ENCODE data around the gene MACF1.

Gene MACF1

DNA sequence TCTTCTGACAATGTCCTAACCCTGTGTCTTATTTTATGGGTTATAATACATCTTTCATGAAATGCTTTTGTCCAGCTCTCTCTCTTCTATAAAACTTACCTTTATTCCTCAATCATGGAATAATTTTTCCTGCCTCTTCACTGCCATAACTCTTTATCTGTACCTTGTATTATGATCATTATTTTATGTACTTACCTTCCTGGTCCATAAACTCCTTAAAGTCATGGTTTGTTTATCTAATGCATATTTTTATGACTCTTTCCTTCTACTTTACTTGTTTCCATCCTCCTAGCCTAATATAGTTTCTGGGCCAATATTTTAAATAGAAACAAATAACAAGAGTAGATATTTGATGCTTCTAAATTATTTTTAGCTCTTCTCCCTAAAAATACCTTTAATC, 221.1 kb downstream of the MACF1 start:
- Histone ChIP-seq H3K4me3 (ENCODE audit: insufficient read depth, low read depth, low read length, poor library complexity, severe bottlenecking) (no peak overlapping the region), H3K4me1 (ENCODE audit: control insufficient read depth, insufficient read depth, low read length, poor library complexity, severe bottlenecking) (no peaks in the 10 kb centered on the region), H3K27ac (ENCODE audit: insufficient read depth, low read length, poor library complexity, severe bottlenecking) (no peak overlapping the region), H3K27me3 (replicated peaks; ENCODE audit: control insufficient read depth, insufficient read depth, low read length, poor library complexity, severe bottlenecking) (no peaks in the 10 kb centered on the region), H3K36me3 (ENCODE audit: control insufficient read depth, insufficient read depth, low read length) (peaks cover 64% of the 10 kb centered on the region), H3K9me3 (ENCODE audit: control insufficient read depth, low read length) (no peaks in the 10 kb centered on the region)
- no peak for DNase-seq

DNA sequence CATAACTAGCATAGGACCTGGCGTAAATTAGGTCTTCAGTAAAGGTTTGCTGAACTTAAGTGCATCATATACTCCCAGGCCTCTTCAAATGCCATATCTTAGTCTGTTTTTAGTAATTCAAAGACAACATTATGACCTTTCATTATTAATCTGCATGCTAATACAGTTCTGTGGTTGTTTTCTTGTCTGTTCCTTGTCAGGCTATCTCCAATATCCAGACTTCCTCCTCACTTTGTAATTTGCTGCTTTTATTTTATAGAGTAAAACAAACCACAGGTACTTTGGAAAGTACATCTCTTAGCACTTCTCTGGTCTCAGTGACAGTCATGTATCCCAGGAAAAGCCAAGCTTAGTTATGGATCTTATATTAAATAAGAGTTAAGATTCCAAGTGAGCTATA, 221.9 kb downstream of the MACF1 start:
- peaks cover 71% of the 10 kb centered on the region for H3K36me3 ChIP-seq (ENCODE audit: control insufficient read depth, insufficient read depth, low read length)

DNA sequence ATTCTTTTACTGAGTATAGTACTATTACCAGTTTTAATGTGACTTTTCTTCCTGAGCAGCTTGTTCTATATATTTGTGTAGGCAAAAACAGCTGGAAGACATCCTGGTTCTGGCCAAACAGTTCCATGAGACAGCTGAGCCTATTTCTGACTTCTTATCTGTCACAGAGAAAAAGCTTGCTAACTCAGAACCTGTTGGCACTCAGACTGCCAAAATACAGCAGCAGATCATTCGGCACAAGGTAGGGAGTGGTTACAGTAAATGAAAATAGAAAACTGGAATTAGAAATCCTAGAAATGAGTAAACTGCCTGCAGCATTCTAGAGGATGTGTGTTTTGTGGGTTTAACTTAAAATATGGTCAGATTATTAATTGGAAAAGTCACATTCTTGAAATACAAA, 222.9 kb downstream of the MACF1 start:
- H3K4me3 ChIP-seq (ENCODE audit: insufficient read depth, low read depth, low read length, poor library complexity, severe bottlenecking) = no peak overlapping the region
- no peaks in the 10 kb centered on the region for H3K27me3 ChIP-seq (replicated peaks; ENCODE audit: control insufficient read depth, insufficient read depth, low read length, poor library complexity, severe bottlenecking)
- DNase-seq = no peak
- H3K9me3 ChIP-seq (ENCODE audit: control insufficient read depth, low read length) = no peaks in the 10 kb centered on the region
- H3K4me1 ChIP-seq (ENCODE audit: control insufficient read depth, insufficient read depth, low read length, poor library complexity, severe bottlenecking) = no peaks in the 10 kb centered on the region
- H3K36me3 ChIP-seq (ENCODE audit: control insufficient read depth, insufficient read depth, low read length) = peaks cover 76% of the 10 kb centered on the region
- H3K27ac ChIP-seq (ENCODE audit: insufficient read depth, low read length, poor library complexity, severe bottlenecking) = no peak overlapping the region

More for the DNA sequence above, 221.9 kb downstream of the MACF1 start:
- Histone ChIP-seq H3K9me3 (ENCODE audit: control insufficient read depth, low read length) (no peaks in the 10 kb centered on the region), H3K4me1 (ENCODE audit: control insufficient read depth, insufficient read depth, low read length, poor library complexity, severe bottlenecking) (no peaks in the 10 kb centered on the region), H3K27me3 (replicated peaks; ENCODE audit: control insufficient read depth, insufficient read depth, low read length, poor library complexity, severe bottlenecking) (no peaks in the 10 kb centered on the region), H3K27ac (ENCODE audit: insufficient read depth, low read length, poor library complexity, severe bottlenecking) (no peak overlapping the region), H3K4me3 (ENCODE audit: insufficient read depth, low read depth, low read length, poor library complexity, severe bottlenecking) (no peak overlapping the region)
- DNase-seq = no peak

DNA sequence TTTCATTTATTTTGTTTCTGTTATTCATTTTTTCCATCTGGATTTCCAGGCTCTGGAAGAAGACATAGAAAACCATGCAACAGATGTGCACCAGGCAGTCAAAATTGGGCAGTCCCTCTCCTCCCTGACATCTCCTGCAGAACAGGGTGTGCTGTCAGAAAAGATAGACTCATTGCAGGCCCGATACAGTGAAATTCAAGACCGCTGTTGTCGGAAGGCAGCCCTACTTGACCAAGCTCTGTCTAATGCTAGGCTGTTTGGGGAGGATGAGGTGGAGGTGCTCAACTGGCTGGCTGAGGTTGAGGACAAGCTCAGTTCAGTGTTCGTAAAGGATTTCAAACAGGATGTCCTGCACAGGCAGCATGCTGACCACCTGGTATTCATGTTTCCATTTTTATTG, 223.4 kb downstream of the MACF1 start:
- Histone ChIP-seq H3K36me3 (ENCODE audit: control insufficient read depth, insufficient read depth, low read length) (peaks cover 76% of the 10 kb centered on the region), H3K9me3 (ENCODE audit: control insufficient read depth, low read length) (no peaks in the 10 kb centered on the region), H3K4me1 (ENCODE audit: control insufficient read depth, insufficient read depth, low read length, poor library complexity, severe bottlenecking) (no peaks in the 10 kb centered on the region), H3K27me3 (replicated peaks; ENCODE audit: control insufficient read depth, insufficient read depth, low read length, poor library complexity, severe bottlenecking) (no peaks in the 10 kb centered on the region), H3K4me3 (ENCODE audit: insufficient read depth, low read depth, low read length, poor library complexity, severe bottlenecking) (no peak overlapping the region), H3K27ac (ENCODE audit: insufficient read depth, low read length, poor library complexity, severe bottlenecking) (no peak overlapping the region)
- no peak for DNase-seq

DNA sequence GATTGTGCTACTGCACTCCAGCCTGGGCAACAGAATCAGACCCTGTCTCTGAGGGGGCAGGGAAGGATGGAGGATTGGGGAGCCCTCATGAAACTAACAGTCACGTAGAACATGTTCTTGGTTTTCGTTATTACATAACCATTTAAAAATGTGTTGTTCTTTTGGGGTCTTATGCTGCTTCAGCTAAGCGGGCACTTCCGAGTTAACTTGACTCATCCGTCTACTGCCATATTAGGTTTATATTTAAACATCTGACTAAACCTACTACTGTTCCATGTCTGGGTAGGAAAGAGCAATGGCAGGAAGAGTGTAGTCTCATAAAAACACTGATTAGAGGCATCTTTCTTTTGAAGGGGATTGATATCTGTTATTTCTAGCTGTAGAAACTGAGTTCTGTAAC, 227.4 kb downstream of the MACF1 start:
- no peak for DNase-seq
- no peak overlapping the region for H3K27ac ChIP-seq (ENCODE audit: insufficient read depth, low read length, poor library complexity, severe bottlenecking)

DNA sequence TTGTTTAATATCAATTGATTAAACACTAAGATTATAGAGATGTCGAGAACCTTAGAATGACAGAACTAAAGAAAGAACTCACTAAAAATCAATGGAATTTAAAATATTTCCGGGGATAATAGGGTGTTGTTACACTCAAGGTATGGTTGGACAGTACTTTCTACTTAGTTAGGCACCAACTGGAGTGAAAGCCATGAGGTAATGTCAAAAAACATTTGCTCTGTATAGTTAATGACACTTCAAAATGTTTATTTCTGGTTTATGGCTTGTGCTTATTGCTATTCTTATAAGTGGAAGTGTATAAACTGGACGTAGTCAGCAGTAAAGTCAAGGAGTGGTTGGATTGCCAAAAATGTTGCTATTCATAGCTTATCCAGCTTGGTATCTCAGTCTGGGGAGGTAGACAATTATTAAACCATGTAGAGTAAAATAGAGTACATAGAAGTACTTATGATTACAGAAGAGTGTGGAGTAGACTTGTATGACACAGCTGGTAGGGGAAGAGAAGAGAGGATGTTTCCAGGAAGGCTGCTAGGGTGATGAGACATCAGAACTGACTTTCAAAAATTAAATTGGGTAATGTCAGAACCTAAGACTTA, 230.4 kb downstream of the MACF1 start:
- peaks cover 87% of the 10 kb centered on the region for H3K36me3 ChIP-seq (ENCODE audit: control insufficient read depth, insufficient read depth, low read length)
- H3K27me3 ChIP-seq (replicated peaks; ENCODE audit: control insufficient read depth, insufficient read depth, low read length, poor library complexity, severe bottlenecking) = no peaks in the 10 kb centered on the region
- no peaks in the 10 kb centered on the region for H3K9me3 ChIP-seq (ENCODE audit: control insufficient read depth, low read length)
- H3K4me3 ChIP-seq (ENCODE audit: insufficient read depth, low read depth, low read length, poor library complexity, severe bottlenecking) = no peak overlapping the region
- no peaks in the 10 kb centered on the region for H3K4me1 ChIP-seq (ENCODE audit: control insufficient read depth, insufficient read depth, low read length, poor library complexity, severe bottlenecking)
- DNase-seq = no peak
- no peak overlapping the region for H3K27ac ChIP-seq (ENCODE audit: insufficient read depth, low read length, poor library complexity, severe bottlenecking)

More for the DNA sequence above, 227.4 kb downstream of the MACF1 start:
- Histone ChIP-seq H3K9me3 (ENCODE audit: control insufficient read depth, low read length) (no peaks in the 10 kb centered on the region), H3K4me3 (ENCODE audit: insufficient read depth, low read depth, low read length, poor library complexity, severe bottlenecking) (no peak overlapping the region), H3K36me3 (ENCODE audit: control insufficient read depth, insufficient read depth, low read length) (peaks cover 91% of the 10 kb centered on the region), H3K27me3 (replicated peaks; ENCODE audit: control insufficient read depth, insufficient read depth, low read length, poor library complexity, severe bottlenecking) (no peaks in the 10 kb centered on the region), H3K4me1 (ENCODE audit: control insufficient read depth, insufficient read depth, low read length, poor library complexity, severe bottlenecking) (no peaks in the 10 kb centered on the region)

DNA sequence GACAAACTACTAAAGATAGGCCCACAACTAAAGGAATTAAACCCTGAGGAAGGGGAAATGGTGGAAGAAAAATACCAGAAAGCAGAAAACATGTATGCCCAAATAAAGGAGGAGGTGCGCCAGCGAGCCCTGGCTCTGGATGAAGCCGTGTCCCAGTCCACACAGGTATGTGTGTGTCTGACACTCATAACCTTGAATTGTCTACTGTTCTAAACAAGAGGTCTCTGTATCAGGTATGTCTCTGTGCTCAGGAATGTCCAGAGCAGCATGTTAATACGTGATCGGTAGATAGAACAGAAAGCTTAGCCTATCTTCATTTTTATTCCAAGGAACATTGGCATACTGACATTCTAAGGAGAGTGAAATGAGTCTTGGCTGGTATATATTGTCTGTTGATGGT, 231.1 kb downstream of the MACF1 start:
- DNase-seq = no peak
- no peak overlapping the region for H3K4me3 ChIP-seq (ENCODE audit: insufficient read depth, low read depth, low read length, poor library complexity, severe bottlenecking)
- H3K36me3 ChIP-seq (ENCODE audit: control insufficient read depth, insufficient read depth, low read length) = peaks cover 89% of the 10 kb centered on the region

DNA sequence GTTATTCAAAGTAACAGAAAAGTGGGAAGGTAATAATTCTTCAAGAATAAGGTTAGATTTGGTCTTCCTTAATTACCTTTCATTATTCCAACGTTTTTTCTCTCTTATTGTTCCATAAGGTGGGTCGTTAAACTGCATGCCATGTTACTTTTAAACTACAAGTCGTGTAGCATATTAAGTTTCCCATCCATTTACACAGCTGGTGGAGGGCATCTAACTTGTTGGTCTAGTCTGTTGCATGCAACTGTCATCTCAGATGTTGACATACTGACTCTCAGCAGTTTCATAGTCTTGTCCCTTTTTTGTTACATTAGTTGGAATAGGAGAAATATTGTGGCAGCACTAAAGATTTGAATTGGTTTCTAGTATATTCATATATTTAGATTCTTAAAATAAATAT, 232.3 kb downstream of the MACF1 start:
- Histone ChIP-seq H3K36me3 (ENCODE audit: control insufficient read depth, insufficient read depth, low read length) (peaks cover 89% of the 10 kb centered on the region), H3K4me1 (ENCODE audit: control insufficient read depth, insufficient read depth, low read length, poor library complexity, severe bottlenecking) (no peaks in the 10 kb centered on the region), H3K4me3 (ENCODE audit: insufficient read depth, low read depth, low read length, poor library complexity, severe bottlenecking) (no peak overlapping the region), H3K27ac (ENCODE audit: insufficient read depth, low read length, poor library complexity, severe bottlenecking) (no peak overlapping the region), H3K27me3 (replicated peaks; ENCODE audit: control insufficient read depth, insufficient read depth, low read length, poor library complexity, severe bottlenecking) (no peaks in the 10 kb centered on the region), H3K9me3 (ENCODE audit: control insufficient read depth, low read length) (no peaks in the 10 kb centered on the region)
- no peak for DNase-seq

More for the DNA sequence above, 231.1 kb downstream of the MACF1 start:
- Histone ChIP-seq H3K4me1 (ENCODE audit: control insufficient read depth, insufficient read depth, low read length, poor library complexity, severe bottlenecking) (no peaks in the 10 kb centered on the region), H3K27ac (ENCODE audit: insufficient read depth, low read length, poor library complexity, severe bottlenecking) (no peak overlapping the region), H3K9me3 (ENCODE audit: control insufficient read depth, low read length) (no peaks in the 10 kb centered on the region), H3K27me3 (replicated peaks; ENCODE audit: control insufficient read depth, insufficient read depth, low read length, poor library complexity, severe bottlenecking) (no peaks in the 10 kb centered on the region)

DNA sequence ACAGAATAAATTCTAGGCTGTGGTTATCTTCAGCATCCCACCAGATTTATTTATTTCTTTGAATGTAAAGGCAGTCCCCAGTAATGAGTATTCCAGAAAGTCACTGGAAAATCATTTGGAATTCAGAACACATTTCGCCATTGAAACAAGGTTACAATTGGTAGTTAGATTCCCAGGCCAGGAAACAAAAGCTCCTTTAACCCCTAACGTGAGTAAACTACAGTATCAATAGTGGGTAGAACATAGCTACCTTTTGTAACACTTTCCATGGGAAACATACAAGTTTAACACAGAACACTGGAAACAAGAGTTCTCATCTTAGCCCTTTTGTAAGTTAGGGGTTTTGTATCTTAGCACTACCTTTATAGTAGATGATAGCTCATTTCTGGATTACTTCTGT, 233.5 kb downstream of the MACF1 start:
- Histone ChIP-seq H3K4me3 (ENCODE audit: insufficient read depth, low read depth, low read length, poor library complexity, severe bottlenecking) (no peak overlapping the region), H3K4me1 (ENCODE audit: control insufficient read depth, insufficient read depth, low read length, poor library complexity, severe bottlenecking) (no peaks in the 10 kb centered on the region), H3K9me3 (ENCODE audit: control insufficient read depth, low read length) (no peaks in the 10 kb centered on the region), H3K27me3 (replicated peaks; ENCODE audit: control insufficient read depth, insufficient read depth, low read length, poor library complexity, severe bottlenecking) (no peaks in the 10 kb centered on the region), H3K36me3 (ENCODE audit: control insufficient read depth, insufficient read depth, low read length) (peaks cover 90% of the 10 kb centered on the region), H3K27ac (ENCODE audit: insufficient read depth, low read length, poor library complexity, severe bottlenecking) (no peak overlapping the region)
- DNase-seq = no peak

DNA sequence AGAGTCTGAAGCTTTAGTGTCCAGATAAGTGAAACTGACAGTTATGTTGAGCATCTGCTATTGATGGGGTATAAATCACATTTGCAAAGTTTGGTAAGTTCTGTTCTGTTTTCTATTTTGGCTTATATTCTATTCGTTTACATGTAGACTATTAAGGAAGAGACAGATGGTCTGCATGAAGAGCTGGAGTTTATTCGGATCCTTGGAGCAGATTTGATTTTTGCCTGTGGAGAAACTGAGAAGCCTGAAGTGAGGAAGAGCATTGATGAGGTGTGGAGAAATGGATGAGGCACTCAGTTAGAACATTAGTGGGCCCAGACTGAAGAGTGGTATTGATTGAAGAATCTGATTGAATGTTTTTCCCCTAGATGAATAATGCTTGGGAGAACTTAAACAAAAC, 236.4 kb downstream of the MACF1 start:
- no peak overlapping the region for H3K4me3 ChIP-seq (ENCODE audit: insufficient read depth, low read depth, low read length, poor library complexity, severe bottlenecking)
- no peaks in the 10 kb centered on the region for H3K4me1 ChIP-seq (ENCODE audit: control insufficient read depth, insufficient read depth, low read length, poor library complexity, severe bottlenecking)
- no peak overlapping the region for H3K27ac ChIP-seq (ENCODE audit: insufficient read depth, low read length, poor library complexity, severe bottlenecking)
- DNase-seq = no peak
- H3K9me3 ChIP-seq (ENCODE audit: control insufficient read depth, low read length) = no peaks in the 10 kb centered on the region
- H3K27me3 ChIP-seq (replicated peaks; ENCODE audit: control insufficient read depth, insufficient read depth, low read length, poor library complexity, severe bottlenecking) = no peaks in the 10 kb centered on the region
- peaks cover 91% of the 10 kb centered on the region for H3K36me3 ChIP-seq (ENCODE audit: control insufficient read depth, insufficient read depth, low read length)
